AG09319 (cell line): Measurements from ENCODE around the gene CAMTA1.

Experiments used
- DNase-seq: peaks from one replicate; pipeline ENCODE4 v3.0.0-alpha.2; 2010; ENCODE audit warnings: low read depth; ENCODE audit errors: extremely low read depth
- TF ChIP-seq, protein P1 (sequence below): IDR thresholded peaks from 2 replicates; pipeline ENCODE4 v1.5.1; 2011; ENCODE audit warnings: low read depth, mild to moderate bottlenecking, inconsistent platforms, low read length, moderate library complexity

The CAMTA1 gene

GRCh38 chr1:7561936-7562728, 776.9 kb downstream of the CAMTA1 start:
- TF ChIP-seq, protein P1, sequence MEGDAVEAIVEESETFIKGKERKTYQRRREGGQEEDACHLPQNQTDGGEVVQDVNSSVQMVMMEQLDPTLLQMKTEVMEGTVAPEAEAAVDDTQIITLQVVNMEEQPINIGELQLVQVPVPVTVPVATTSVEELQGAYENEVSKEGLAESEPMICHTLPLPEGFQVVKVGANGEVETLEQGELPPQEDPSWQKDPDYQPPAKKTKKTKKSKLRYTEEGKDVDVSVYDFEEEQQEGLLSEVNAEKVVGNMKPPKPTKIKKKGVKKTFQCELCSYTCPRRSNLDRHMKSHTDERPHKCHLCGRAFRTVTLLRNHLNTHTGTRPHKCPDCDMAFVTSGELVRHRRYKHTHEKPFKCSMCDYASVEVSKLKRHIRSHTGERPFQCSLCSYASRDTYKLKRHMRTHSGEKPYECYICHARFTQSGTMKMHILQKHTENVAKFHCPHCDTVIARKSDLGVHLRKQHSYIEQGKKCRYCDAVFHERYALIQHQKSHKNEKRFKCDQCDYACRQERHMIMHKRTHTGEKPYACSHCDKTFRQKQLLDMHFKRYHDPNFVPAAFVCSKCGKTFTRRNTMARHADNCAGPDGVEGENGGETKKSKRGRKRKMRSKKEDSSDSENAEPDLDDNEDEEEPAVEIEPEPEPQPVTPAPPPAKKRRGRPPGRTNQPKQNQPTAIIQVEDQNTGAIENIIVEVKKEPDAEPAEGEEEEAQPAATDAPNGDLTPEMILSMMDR, result no peak

DNA sequence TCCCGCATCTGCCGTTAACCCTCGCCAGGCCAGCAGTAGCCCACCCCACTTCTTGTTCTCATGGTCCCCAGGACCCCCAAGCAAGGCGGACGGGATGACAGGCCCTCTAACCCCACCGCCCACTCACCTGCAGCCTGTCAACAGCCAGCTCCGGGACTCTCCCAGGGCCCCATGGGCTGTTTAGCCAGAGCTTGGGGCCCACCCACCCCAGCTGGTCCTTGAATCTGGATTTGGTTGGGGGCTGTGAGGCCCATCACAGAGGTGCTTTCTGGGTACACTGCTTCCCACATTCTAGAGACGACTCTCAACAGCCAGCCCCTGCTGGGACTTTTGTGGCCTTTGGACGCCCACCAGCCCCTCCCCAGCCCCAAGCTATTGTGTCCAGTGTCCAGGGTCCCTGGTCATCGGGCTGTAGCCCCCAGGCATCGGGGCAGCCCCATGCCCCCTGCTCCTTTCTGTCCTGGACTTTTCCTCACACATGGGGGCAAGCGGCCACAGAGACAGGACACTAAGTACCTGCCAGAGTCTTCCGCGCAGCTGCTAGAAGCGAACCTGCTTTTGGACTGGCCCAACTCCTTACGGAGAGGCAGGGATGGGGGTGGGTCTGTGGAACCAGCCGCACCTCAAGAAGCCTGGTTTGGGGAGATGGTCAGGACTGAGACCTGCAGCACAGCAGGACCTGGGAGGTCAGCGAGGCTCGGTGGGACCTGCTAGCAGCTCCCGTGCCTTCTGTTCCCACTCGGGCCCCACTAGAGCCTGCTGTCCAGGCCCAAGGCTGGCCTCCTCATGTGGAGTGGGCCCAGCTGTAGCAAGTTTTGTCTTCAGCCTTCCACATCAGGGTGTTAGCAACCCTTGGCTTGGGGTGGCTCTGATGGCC, 777.7 kb downstream of the CAMTA1 start:
- TF ChIP-seq, protein P1, result no peak
- no peak for DNase-seq

More at GRCh38 chr1:7561936-7562728, 776.9 kb downstream of the CAMTA1 start:
- DNase-seq, result no peak

DNA sequence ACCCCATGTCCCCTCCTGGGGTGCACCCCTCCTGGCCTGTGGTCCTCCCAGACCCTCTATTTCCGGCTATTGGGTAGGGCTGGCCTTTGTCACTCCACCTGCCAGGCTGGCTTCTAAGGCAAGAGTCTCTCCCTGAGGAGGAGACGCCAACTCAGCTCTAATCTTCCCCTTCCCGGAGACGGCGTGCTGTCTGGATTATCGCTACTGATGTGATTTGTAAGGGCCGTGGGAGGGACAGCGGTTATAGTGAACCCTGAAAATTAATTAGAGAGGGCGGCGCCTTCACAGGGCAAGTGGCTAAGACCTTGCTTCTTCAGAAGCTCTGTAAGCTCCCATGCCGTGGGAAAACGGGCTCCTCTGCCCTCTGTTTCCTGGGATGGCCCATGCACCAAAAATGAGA, 778.9 kb downstream of the CAMTA1 start:
- DNase-seq, result no peak
- TF ChIP-seq, protein P1, result no peak

GRCh38 chr1:7565099-7565750, 780.0 kb downstream of the CAMTA1 start:
- DNase-seq, result no peak
- TF ChIP-seq, protein P1, result no peak

DNA sequence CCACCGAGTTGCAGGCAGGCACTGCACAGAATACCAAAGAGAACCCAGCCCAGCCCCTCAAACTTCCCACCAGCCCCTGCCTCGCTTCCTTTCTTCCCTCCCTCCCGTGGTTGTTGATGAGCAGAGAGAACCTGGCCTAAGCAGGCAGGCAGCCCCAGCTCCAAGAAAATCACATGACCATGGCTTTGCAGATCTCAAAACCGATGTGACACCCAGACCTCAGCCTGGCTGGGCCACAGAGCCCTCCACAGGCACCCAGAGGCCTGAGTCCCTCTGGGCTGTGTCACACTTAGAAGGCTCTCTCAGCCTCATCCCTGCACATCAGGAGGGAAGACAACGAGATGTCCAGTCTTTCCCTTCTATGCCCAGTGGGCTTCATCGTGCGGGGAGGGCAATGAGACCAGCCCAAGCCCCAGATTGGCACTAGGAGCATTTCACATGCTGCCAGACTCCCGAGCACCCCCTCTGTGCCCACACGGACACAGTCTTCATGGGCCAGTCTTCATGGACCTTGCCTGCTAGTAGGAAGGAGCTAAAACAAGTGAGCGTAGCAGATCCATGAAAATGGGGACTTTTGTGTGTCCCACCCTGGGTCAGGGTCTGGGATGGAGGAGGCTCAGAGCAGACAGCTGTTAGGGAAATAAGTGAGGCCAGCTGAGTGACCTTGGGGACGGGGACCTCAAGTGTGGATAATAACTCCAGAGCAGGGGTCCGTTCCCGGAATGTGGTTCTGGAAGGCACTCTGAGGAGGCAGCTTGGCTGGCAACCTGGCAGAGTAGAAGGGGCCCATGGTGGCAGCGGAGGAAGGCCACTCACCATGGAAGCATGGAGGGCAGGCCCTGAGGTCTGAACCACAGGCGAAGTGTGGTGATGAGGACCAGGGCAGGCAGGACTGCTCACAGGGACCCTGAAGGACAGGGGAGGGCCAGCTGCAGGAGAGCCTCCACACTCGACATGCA, 781.4 kb downstream of the CAMTA1 start:
- TF ChIP-seq, protein P1, result no peak
- DNase-seq, result no peak

GRCh38 chr1:7567376-7567775, 782.1 kb downstream of the CAMTA1 start:
- no peak for DNase-seq
- TF ChIP-seq, protein P1, result no peak
